Left ventricle myocardium inferior (tissue), 1 donor: ENCODE measurements around the gene ATRAID. TPM values are rescaled to one million over a fixed set of nuclear protein-coding genes. Genes with fewer than 3 reads are reported as not detected.

Source experiments
- DNase-seq: peaks from one replicate; pipeline ENCODE4 v3.0.0-alpha.2; 2020
- H3K27ac ChIP-seq: fragments of 200-600 bp; replicated peaks from 2 replicates; pipeline ENCODE4 v1.8.0; 2021
- H3K27me3 ChIP-seq: fragments of 200-600 bp; 2 replicates; pipeline ENCODE4 v1.8.0; 2021; ENCODE audit warnings: low read depth
- H3K36me3 ChIP-seq: fragments of 200-600 bp; 2 replicates; pipeline ENCODE4 v1.8.0; 2021
- H3K4me1 ChIP-seq: fragments of 200-600 bp; 2 replicates; pipeline ENCODE4 v1.8.0; 2021
- H3K4me3 ChIP-seq: fragments of 200-600 bp; 2 replicates; pipeline ENCODE4 v1.8.0; 2021; ENCODE audit warnings: mild to moderate bottlenecking, moderate library complexity
- H3K9me3 ChIP-seq: fragments of 200-600 bp; replicated peaks from 2 replicates; pipeline ENCODE4 v1.8.0; 2021
- CTCF ChIP-seq: fragments of 200-600 bp; IDR thresholded peaks from 2 replicates; pipeline ENCODE4 v1.8.0; 2021; ENCODE audit warnings: antibody characterized with exemption, mild to moderate bottlenecking, borderline replicate concordance
- intact Hi-C: fragments of 100-400 bp; cut with micrococcal nuclease; formaldehyde crosslinking; loops from one replicate; pipeline ENCODE4 v1.11.0; 2022
- total RNA-seq: library from RNA; stranded (reverse); fragmentation: NEBNext Ultra II Directional; extraction: Animal tissue kit (Norgen Biotek cat#: 25700); gene quantifications from one replicate; pipeline ENCODE4 v1.2.1, GENCODE V29; 2021
- donor health status: DM: no; HTN: yes; CAD: no; lungs with severe emphysema.

ATRAID gene
- total RNA-seq, 1 donor from 2014 or later: 121 TPM

GRCh38 chr2:27199241-27199640 lies 12.6 kb upstream of the ATRAID start:
- Histone ChIP-seq H3K27me3 (no peaks in the 10 kb centered on the region), H3K9me3 (no peaks in the 10 kb centered on the region), H3K4me3 (no peak overlapping the region), H3K4me1 (no peaks in the 10 kb centered on the region), H3K27ac (no peak overlapping the region), H3K36me3 (peaks cover 42% of the 10 kb centered on the region)
- intact Hi-C loops: no loop called here
- DNase-seq: no peak
- TF ChIP-seq CTCF: no peak

- H3K36me3 ChIP-seq: peaks cover 66% of the 10 kb centered on the region
- no peaks in the 10 kb centered on the region for H3K9me3 ChIP-seq
- DNase-seq: no peak
- H3K27ac ChIP-seq: no peak overlapping the region
- no peak overlapping the region for H3K4me3 ChIP-seq
- intact Hi-C loops: no loop called here
- no peaks in the 10 kb centered on the region for H3K27me3 ChIP-seq
- no peak for TF ChIP-seq CTCF
- H3K4me1 ChIP-seq: no peaks in the 10 kb centered on the region
These were observed 10.2 kb upstream of the ATRAID start for GRCh38 chr2:27201675-27202074.

GRCh38 chr2:27202854-27203253 lies 9.0 kb upstream of the ATRAID start:
- no peaks in the 10 kb centered on the region for H3K9me3 ChIP-seq
- H3K27me3 ChIP-seq: no peaks in the 10 kb centered on the region
- DNase-seq: no peak
- intact Hi-C loops: no loop called here
- H3K27ac ChIP-seq: no peak overlapping the region
- no peaks in the 10 kb centered on the region for H3K4me1 ChIP-seq
- peaks cover 77% of the 10 kb centered on the region for H3K36me3 ChIP-seq
- no peak overlapping the region for H3K4me3 ChIP-seq
- TF ChIP-seq CTCF: no peak

- Histone ChIP-seq H3K36me3 (peaks cover 86% of the 10 kb centered on the region), H3K4me3 (no peak overlapping the region), H3K27ac (no peak overlapping the region), H3K9me3 (no peaks in the 10 kb centered on the region), H3K27me3 (no peaks in the 10 kb centered on the region), H3K4me1 (no peaks in the 10 kb centered on the region)
- no peak for TF ChIP-seq CTCF
- DNase-seq: no peak
- intact Hi-C loops: no loop called here
These were observed 8.1 kb upstream of the ATRAID start for GRCh38 chr2:27203741-27204140.

DNA sequence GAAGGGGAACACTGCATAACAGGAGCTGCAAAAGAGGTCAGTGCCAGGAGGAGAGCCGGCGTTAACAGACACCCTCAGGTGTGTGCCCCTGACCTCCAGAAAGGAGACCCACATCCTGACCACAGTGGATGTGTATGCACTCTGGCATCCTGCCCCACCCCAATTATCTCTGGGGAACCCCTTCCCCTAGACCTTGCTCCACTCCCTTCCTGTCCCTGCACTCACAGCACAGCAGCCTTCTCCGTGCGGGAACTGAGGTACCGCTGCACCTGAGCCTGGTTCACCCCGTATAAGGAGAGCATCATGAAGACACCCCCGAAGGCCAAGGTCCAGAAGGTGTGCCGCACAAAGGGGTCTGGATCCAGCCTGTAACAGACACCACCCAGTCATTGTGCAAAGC lies 7.3 kb upstream of the ATRAID start:
- Histone ChIP-seq H3K27me3 (no peaks in the 10 kb centered on the region), H3K36me3 (peaks cover 93% of the 10 kb centered on the region), H3K4me1 (no peaks in the 10 kb centered on the region), H3K9me3 (no peaks in the 10 kb centered on the region), H3K27ac (no peak overlapping the region), H3K4me3 (no peak overlapping the region)
- TF ChIP-seq CTCF: no peak
- intact Hi-C loops: no loop called here
- DNase-seq: no peak

DNA sequence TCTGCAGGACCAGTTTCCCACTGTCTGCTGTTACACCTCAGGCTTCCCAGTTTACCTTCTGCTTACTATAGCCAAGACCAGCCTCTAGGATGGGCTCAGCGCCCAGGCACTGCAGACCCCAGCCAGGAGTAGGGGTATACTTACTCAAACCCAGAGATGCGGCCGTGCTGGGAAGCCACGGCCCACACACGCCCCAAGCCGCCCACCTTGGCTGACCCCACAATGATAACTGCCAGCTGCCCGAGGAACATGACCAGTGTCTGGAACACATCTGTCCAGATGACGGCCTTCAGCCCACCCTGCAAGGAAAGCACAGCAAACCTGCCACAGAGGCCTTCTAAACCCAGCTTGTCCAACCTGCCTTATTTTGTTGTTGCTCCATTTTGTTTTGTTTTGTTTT lies 6.6 kb upstream of the ATRAID start:
- H3K4me1 ChIP-seq: no peaks in the 10 kb centered on the region
- H3K36me3 ChIP-seq: peaks cover 95% of the 10 kb centered on the region
- no peak overlapping the region for H3K4me3 ChIP-seq
- intact Hi-C loops: no loop called here
- no peaks in the 10 kb centered on the region for H3K9me3 ChIP-seq
- no peak for DNase-seq
- no peaks in the 10 kb centered on the region for H3K27me3 ChIP-seq
- no peak for TF ChIP-seq CTCF
- no peak overlapping the region for H3K27ac ChIP-seq
